ENCODE measurements around the gene DIP2C.
"Not testable (repeated sequence)": the region's sequence is repeated elsewhere in the genome, so short reads cannot be mapped to it uniquely, and the experiment has no call there.

The DIP2C gene

DNA sequence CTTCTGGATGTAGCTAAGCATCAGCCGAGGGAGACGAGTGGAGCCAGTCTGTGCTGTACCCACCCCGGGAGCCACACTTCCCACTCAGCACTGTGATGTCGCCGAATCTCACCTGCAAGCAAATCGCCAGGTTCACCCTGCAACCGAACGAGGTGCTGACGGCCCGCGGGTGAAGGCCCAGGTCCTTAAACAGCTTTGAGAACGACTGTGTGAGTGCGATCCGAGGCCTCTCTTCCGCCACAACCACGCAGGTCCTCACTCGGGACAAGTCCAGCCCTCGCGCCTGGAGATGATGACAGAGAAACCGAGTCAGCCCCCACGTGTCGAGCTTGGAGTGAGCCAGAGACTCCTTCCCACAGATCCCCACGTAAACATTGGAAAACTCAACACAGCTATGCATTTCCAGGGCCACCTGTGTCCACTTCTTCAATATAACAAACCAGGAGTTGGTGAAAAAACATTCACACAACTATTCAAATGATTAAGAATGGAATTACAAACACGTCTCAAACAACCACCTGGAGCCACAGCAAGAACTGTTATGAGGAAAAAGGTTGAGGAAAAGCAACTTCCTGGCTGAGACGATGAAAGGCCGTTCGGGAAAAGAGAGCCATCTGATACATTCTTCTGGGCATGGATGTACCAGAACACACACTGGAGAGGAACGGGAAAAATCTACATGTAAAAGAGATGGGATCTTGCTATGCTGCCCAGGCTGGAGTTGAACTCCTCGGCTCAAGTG is 362.4 kb downstream of the DIP2C start:
- no peak for DNase-seq (ENCODE audit: low spot score)

- DNase-seq (ENCODE audit: low spot score), result no peak
Observed at GRCh38 chr10:326350-326749, 363.1 kb downstream of the DIP2C start.

- DNase-seq (ENCODE audit: low spot score), result no peak
Observed at GRCh38 chr10:325282-325681, 364.2 kb downstream of the DIP2C start.

- no peak for DNase-seq (ENCODE audit: low spot score)
Observed at GRCh38 chr10:324593-324992, 364.9 kb downstream of the DIP2C start.

DNA sequence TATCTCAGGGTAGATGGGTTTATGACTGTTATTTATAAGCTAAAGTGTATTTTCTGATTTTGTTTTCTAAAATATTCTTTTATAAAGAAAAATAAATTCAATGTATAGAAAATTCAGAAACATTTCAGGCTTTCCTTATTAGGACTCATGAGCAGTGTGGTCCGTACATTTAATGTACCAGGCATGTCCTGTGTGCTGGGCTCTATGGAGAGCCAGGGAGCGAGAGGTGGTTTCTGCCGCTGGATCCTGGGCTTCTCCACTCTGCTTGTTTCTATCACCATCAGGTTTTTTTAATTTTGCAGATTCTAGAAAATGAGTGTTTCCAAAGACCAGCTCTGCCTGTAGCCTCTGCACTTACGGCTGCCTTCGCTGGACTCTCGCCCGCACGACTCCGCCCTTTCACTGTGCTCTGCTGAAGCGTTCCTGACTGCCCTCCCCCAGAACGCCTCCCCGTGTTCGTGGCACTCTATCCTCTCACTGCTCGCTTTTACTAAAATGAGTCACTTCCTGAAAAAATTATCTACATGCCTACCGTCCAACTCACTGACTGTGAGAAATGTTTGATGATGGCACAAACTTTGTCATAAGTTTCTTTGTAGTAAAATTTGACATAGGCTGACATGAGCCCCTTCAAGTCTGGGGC is 365.7 kb downstream of the DIP2C start:
- peak; percentile 97 for DNase-seq (ENCODE audit: low spot score)

DNA sequence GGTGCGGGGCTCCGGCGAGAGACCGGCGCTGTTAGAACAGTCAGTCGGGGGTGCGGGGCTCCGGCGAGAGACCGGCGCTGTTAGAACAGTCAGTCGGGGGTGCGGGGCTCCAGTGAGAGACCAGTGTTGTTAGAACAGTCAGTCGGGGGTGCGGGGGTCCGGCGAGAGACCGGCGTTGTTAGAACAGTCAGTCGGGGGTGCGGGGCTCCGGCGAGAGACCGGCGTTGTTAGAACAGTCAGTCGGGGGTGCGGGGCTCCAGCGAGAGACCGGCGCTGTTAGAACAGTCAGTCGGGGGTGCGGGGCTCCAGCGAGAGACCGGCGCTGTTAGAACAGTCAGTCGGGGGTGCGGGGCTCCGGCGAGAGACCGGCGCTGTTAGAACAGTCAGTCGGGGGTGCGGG is 366.4 kb downstream of the DIP2C start:
- not testable (repeated sequence) for DNase-seq (ENCODE audit: low spot score)

DNA sequence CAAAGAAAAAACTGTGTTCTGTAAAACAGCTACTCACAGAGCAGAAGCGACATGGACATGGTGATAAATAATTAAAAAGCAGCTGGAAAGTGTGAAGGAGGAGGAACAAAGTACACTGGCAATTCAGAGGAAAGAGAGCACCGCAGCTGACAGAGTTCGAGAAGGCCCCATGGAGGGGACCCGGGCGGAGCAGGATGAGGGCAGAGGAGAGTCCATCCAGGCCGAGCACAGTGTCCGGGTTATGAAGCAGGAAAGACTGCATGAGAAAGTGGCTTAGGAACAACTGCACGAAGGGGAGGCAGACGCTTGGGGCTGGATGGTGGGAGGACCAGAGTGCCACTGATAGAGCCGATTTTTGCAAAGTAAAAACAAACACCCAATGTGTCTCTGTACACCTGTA is 368.7 kb downstream of the DIP2C start:
- DNase-seq (ENCODE audit: low spot score), result no peak

DNA sequence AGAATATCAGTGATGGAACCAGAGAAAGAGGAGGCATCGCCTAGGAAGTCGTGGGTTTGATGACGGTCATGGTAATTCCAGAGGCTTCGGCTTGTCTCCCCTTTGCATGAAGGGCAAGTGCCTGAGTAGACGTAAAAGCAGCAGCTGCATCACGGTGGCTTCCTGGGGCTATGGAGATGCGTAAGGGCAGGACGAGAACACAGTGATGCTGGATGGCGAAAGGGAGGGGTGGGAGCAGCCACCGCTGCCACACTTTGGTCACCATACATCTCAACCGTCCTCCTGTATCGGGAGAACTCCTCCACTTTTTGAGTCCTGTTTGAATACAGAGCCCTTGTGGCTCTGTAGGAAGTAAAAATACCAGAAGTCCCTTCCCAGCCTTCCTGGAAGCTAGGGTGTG is 371.5 kb downstream of the DIP2C start:
- DNase-seq (ENCODE audit: low spot score), result no peak

DNA sequence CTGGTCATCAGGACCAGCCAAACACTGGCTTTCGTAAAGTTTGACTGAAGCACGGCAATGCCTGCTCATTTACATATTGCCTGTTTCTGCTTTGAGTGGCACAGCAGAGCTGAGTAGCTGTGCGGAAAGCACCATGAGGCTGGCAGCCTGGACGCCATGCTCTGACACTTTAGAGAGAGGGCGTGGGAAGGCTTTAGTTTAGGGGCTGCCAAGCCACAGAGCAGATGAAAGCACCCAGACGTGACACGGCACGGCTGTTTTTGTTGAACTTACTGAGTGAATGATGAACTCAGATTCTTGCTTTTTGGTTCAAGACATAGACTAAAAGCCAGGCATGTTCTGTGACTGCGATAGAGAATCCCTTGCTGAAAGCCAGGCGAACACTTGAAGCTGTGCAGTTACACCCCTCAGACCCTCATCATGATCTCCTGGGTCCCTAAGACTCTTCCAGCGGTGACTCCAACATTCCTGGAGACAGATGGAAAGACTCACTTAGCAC is 372.1 kb downstream of the DIP2C start:
- peak; percentile 74 for DNase-seq (ENCODE audit: low spot score)

DNA sequence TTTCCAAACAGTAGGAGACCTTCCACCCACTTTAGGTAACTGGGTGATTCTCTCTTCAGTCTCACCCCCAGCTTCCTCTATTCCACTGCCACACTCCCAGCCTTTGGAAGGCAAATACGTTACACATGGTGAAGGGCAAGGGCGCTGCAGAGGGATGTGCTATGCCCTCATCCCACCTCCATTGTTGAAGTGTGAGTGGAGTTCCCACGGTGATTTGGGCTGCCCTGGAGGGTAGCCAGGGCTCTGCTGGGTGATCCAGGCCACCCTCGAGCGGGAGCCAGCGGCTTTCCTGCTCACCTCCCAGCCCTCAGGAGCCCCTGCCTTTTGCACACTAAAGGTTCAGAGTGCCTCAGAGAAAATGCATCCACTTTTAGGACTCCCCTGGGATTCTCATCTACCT is 373.1 kb downstream of the DIP2C start:
- DNase-seq (ENCODE audit: low spot score), result no peak

DNA sequence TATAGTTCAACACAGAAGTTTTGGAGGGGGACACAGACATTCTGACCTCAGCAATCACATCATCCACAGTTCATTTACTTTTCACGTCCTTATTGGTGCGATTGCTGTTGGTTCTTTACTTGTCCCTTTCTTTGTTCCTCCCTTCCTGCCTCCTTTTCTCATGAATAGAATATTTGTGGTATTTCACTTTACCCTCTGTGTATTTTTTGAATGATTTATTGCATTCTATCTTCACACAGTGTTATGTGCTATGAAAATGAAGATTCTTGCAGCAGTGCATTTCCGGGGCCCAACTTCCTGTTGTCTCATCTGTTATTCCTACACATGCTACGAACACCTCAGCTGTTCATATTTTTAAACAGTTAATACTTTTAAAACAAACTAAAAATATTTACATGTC is 374.6 kb downstream of the DIP2C start:
- no peak for DNase-seq (ENCODE audit: low spot score)

DNA sequence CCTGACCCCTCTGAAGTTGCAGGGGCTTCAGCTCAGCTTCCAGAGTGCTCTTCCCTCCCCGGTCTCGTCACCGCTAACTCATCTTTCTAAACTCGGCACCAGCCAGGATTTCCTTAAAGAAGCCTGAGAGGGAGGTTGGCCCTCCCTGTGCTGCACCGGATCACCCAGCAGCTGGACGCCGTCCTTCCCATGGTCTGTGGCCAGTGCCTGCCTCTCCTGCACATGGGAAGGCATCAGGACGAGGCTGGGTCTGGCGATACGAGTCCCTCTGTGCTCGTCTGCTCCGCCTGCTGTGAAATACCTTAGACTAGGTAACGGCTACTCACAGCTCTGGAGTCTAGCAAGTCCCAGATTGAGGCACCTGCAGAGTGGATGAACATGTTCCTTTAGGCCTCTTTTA is 375.1 kb downstream of the DIP2C start:
- no peak for DNase-seq (ENCODE audit: low spot score)

DNA sequence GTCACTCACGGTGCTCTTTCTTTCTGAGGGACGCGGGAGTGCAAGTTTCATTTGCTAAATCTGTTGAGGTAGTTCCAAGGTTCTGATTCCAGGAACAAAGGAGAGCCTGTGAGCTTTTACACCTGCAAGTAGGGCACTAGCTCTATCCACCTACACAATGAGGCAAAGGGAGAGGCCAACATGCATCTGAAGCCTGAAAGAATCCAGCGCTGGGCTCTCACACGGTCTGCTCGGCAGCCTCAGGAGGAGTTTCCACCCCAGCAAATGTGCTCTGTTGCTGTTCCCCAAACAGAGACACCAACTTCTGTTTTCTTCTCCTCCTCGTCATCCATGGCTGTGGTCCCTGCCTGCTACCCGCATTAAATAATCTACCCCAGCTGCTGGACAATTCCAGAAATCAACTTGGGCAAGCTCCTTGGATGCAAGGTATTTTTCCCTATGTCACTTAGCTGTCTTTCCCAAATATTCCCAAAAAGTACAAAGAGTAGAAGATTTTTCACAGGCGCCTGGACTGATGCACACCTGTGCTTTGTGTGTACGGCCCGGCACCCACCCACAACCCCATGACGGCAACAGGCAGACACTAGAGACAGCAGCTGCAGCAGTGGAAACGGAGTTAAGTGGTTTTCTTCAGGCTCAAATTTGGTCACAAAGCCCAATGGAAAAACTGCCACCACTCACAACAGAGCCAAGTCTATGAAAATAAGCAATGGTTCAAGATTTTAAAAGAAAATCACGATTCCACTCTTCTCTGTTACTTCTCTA is 377.4 kb downstream of the DIP2C start:
- DNase-seq (ENCODE audit: low spot score), result no peak

GRCh38 chr10:310976-311639 is 378.4 kb downstream of the DIP2C start:
- no peak for DNase-seq (ENCODE audit: low spot score)

DNA sequence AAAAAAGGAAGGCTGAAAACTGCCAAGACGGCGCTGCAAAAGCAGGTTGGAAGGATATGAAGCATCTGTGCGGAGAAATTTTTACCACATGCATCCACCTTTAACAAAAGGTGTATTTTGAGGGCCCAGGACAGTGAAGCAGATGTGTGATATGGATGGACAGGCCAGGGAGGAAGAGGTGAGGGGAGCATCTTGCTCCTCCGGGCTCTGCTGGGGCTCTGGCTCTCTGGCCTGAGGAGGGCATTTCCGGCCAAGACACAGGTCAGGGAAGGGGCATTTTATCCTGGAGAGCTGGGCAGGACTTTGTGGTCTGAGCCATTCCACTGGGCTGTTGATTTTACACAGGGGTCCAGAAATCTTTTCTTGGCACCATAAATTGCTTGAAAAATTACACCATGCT is 379.1 kb downstream of the DIP2C start:
- DNase-seq (ENCODE audit: low spot score), result no peak

GRCh38 chr10:308572-309085 is 380.8 kb downstream of the DIP2C start:
- no peak for DNase-seq (ENCODE audit: low spot score)

DNA sequence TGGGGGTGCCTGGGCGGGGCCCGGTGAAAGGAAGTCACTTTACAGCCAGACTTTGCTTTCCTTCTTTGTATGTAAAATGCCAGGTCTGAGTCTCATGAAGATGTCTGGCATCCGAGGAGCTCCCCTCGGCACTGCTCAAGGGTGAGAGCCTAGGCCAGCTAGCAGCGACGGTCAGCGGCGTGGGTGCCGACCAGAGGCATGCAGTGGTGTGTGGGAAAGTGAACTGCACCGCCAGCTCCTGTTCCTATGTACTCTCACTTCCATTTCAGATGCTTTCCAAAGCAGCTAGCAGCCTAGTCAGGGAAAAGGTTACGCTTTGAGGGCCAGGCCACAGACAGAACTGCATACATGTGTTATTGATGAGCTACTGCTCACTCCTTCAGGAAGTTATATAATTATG is 381.4 kb downstream of the DIP2C start:
- no peak for DNase-seq (ENCODE audit: low spot score)

DNA sequence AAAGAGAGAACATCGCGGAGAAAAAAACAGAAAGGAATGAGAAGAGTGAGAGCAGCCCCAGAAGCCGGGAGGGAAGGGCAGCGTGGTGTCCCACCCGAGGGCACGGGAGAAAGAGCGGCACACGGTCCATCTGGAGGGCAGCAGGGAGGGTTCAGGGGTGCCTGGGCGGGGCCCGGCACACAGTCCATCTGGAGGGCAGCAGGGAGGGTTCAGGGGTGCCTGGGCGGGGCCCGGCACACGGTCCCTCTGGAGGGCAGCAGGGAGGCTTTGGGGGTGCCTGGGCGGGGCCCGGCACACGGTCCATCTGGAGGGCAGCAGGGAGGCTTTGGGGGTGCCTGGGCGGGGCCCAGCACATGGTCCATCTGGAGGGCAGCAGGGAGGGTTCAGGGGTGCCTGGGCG is 381.8 kb downstream of the DIP2C start:
- DNase-seq (ENCODE audit: low spot score), result no peak

GRCh38 chr10:306675-307185 is 382.7 kb downstream of the DIP2C start:
- no peak for DNase-seq (ENCODE audit: low spot score)

DNA sequence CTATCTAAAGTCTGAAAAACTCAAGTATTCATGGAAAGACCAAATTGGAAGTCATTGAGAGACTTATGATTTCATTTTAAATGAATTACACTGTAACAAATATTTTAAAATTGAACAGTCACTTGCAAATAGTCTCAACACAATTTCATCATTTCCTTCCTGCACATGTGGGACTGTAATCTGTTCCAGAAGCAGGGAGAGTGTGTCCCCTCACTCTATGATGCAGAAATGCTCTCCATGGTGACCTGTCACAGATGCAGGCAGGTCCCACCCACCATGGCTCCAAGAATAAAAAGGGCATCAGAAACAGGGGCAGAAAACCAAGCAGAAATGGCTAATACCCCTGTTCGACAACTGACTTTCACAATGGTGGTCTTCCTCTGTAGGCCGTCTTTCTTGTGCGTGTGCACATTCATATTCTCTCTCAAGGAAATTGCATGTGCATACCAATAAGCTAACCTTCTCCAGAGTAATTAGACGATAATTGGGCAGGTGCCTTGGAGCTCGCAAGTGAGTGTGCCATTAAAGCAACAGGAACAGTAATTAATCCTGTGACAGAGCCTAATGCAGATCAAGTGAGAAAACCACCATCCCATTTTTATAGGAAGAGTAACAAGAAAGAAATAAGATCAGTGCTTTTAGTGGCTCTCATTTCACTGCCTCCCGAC is 383.3 kb downstream of the DIP2C start:
- no peak for DNase-seq (ENCODE audit: low spot score)

GRCh38 chr10:305034-305433 is 384.4 kb downstream of the DIP2C start:
- no peak for DNase-seq (ENCODE audit: low spot score)

Data from AG20443 (cell line).